ENCODE measurements around the gene TMEM221.

The TMEM221 gene

GRCh38 chr19:17419154-17419620 is 29.3 kb downstream of the TMEM221 start (continued):
- TF ChIP-seq ZNF366 (tag by site-specific recombination; conservative IDR thresholded peaks at IDR 0.05) (no peak), ZNF394 (tag by site-specific recombination; IDR thresholded peaks at IDR 0.05; ENCODE audit: borderline replicate concordance) (no peak), AEBP2 (tag by site-specific recombination; IDR thresholded peaks at IDR 0.05; ENCODE audit: borderline replicate concordance) (no peak), ZNF837 (tag by site-specific recombination; IDR thresholded peaks at IDR 0.05) (no peak), ZNF664 (tag by site-specific recombination; IDR thresholded peaks at IDR 0.05) (0 out of 2 replicates have a peak, but pooled peaks have one; percentile 30), ZNF433 (tag by site-specific recombination; IDR thresholded peaks at IDR 0.05; ENCODE audit: low read depth) (no peak), ZNF670 (tag by site-specific recombination; IDR thresholded peaks at IDR 0.05; ENCODE audit: low read depth) (no peak), ZBTB44 (tag by site-specific recombination; IDR thresholded peaks at IDR 0.05) (no peak), KLF8 (tag by site-specific recombination; IDR thresholded peaks at IDR 0.05) (no peak), ZNF768 (tag by site-specific recombination; IDR thresholded peaks at IDR 0.05) (no peak), ZNF529 (tag by site-specific recombination; IDR thresholded peaks at IDR 0.05; ENCODE audit: insufficient replicate concordance) (no peak), ZNF292 (tag by site-specific recombination; IDR thresholded peaks at IDR 0.05; ENCODE audit: borderline replicate concordance, low read depth) (no peak), ZNF747 (tag by site-specific recombination; IDR thresholded peaks at IDR 0.05) (no peak), ZNF404 (tag by site-specific recombination; IDR thresholded peaks at IDR 0.05) (no peak), GLIS2 (tag by site-specific recombination; IDR thresholded peaks at IDR 0.05) (no peak), ZNF585B (tag by site-specific recombination; IDR thresholded peaks at IDR 0.05) (no peak), ZSCAN16 (tag by site-specific recombination; IDR thresholded peaks at IDR 0.05) (0 out of 2 replicates have a peak, but pooled peaks have one; percentile 18), ZNF155 (tag by site-specific recombination; IDR thresholded peaks at IDR 0.05) (no peak), ZNF280D (tag by site-specific recombination; IDR thresholded peaks at IDR 0.05) (no peak), KLF9 (tag by site-specific recombination; IDR thresholded peaks at IDR 0.05; ENCODE audit: low read depth) (peak; percentile 18; the same call in 1 of the 2 replicates), WT1 (tag by site-specific recombination; IDR thresholded peaks at IDR 0.05) (0 out of 2 replicates have a peak, but pooled peaks have one; percentile 32), ZFP3 (tag by site-specific recombination; IDR thresholded peaks at IDR 0.05; ENCODE audit: low read depth) (no peak), GLI4 (tag by site-specific recombination; IDR thresholded peaks at IDR 0.05) (no peak)
- TF ChIP-seq, protein P1, sequence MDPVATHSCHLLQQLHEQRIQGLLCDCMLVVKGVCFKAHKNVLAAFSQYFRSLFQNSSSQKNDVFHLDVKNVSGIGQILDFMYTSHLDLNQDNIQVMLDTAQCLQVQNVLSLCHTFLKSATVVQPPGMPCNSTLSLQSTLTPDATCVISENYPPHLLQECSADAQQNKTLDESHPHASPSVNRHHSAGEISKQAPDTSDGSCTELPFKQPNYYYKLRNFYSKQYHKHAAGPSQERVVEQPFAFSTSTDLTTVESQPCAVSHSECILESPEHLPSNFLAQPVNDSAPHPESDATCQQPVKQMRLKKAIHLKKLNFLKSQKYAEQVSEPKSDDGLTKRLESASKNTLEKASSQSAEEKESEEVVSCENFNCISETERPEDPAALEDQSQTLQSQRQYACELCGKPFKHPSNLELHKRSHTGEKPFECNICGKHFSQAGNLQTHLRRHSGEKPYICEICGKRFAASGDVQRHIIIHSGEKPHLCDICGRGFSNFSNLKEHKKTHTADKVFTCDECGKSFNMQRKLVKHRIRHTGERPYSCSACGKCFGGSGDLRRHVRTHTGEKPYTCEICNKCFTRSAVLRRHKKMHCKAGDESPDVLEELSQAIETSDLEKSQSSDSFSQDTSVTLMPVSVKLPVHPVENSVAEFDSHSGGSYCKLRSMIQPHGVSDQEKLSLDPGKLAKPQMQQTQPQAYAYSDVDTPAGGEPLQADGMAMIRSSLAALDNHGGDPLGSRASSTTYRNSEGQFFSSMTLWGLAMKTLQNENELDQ (tag by site-specific recombination; IDR thresholded peaks at IDR 0.05; ENCODE audit: low read depth): no peak
- TF ChIP-seq, protein P2, sequence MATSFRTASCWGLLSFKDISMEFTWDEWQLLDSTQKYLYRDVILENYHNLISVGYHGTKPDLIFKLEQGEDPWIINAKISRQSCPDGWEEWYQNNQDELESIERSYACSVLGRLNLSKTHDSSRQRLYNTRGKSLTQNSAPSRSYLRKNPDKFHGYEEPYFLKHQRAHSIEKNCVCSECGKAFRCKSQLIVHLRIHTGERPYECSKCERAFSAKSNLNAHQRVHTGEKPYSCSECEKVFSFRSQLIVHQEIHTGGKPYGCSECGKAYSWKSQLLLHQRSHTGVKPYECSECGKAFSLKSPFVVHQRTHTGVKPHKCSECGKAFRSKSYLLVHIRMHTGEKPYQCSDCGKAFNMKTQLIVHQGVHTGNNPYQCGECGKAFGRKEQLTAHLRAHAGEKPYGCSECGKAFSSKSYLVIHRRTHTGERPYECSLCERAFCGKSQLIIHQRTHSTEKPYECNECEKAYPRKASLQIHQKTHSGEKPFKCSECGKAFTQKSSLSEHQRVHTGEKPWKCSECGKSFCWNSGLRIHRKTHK (tag by site-specific recombination; IDR thresholded peaks at IDR 0.05): no peak

Data from HEK293 (cell line).